NCI-H774 (cell line): ENCODE results near the gene UBE3B.
"Not testable (repeated sequence)": the region's sequence is repeated elsewhere in the genome, so short reads cannot be mapped to it uniquely, and the experiment has no call there.

Experiments
- DNase-seq: peaks from one replicate; lab custom pipeline; 2025; lab: John Stamatoyannopoulos, UW

Gene UBE3B

GRCh38 chr12:109450980-109451379 is 26.5 kb upstream of the UBE3B start:
- no peak for DNase-seq

GRCh38 chr12:109451400-109451799 is 26.0 kb upstream of the UBE3B start:
- no peak for DNase-seq

GRCh38 chr12:109452489-109452888 is 24.9 kb upstream of the UBE3B start:
- no peak for DNase-seq

GRCh38 chr12:109455706-109456105 is 21.7 kb upstream of the UBE3B start:
- DNase-seq: no peak

- no peak for DNase-seq
Measured at GRCh38 chr12:109458086-109458485, 19.3 kb upstream of the UBE3B start.

- DNase-seq: no peak
Measured at GRCh38 chr12:109458771-109459208, 18.6 kb upstream of the UBE3B start.

- no peak for DNase-seq
Measured at GRCh38 chr12:109459247-109459646, 18.2 kb upstream of the UBE3B start.

- no peak for DNase-seq
Measured at GRCh38 chr12:109460538-109460937, 16.9 kb upstream of the UBE3B start.

- DNase-seq: no peak
Measured at GRCh38 chr12:109461049-109461845, 16.2 kb upstream of the UBE3B start.

GRCh38 chr12:109461846-109462756 is 15.3 kb upstream of the UBE3B start:
- DNase-seq: no peak

- no peak for DNase-seq
Measured at GRCh38 chr12:109462868-109463692, 14.4 kb upstream of the UBE3B start.

- DNase-seq: no peak
Measured at GRCh38 chr12:109463756-109464155, 13.7 kb upstream of the UBE3B start.

- no peak for DNase-seq
Measured at GRCh38 chr12:109464642-109465351, 12.6 kb upstream of the UBE3B start.

GRCh38 chr12:109466305-109466704 is 11.1 kb upstream of the UBE3B start:
- no peak for DNase-seq

GRCh38 chr12:109466821-109467220 is 10.6 kb upstream of the UBE3B start:
- no peak for DNase-seq

GRCh38 chr12:109467978-109468676 is 9.3 kb upstream of the UBE3B start:
- no peak for DNase-seq

GRCh38 chr12:109469517-109469916 is 7.9 kb upstream of the UBE3B start:
- DNase-seq: no peak

GRCh38 chr12:109473006-109473405 is 4.4 kb upstream of the UBE3B start:
- DNase-seq: no peak

GRCh38 chr12:109473526-109474270 is 3.7 kb upstream of the UBE3B start:
- DNase-seq: not testable (repeated sequence)

GRCh38 chr12:109475121-109475520 is 2.3 kb upstream of the UBE3B start:
- no peak for DNase-seq
